Right renal cortex interstitium (tissue), 3 donors: ENCODE measurements around the gene SGPP1. TPM values are rescaled to one million over a fixed set of nuclear protein-coding genes. Genes with fewer than 3 reads are reported as not detected.
A peak's percentile ranks its signal among the peaks of the same experiment; 100 is the strongest.
"Not testable (repeated sequence)": the region's sequence is repeated elsewhere in the genome, so short reads cannot be mapped to it uniquely, and the experiment has no call there.

ENCODE experiments used
- DNase-seq, 3 donors: peaks; one replicate each; pipeline ENCODE4 v3.0.0-alpha.2; 2013; ENCODE audit warnings: low read depth in 3 of 3, low spot score in 2 of 3
- polyA plus RNA-seq, 3 donors: library from polyadenylated mRNA; unstranded; fragments of 120-200 nt; gene quantifications; one replicate each; pipeline ENCODE4 v1.2.1, GENCODE V29; 2013; ENCODE audit not compliant: insufficient read length in 3 of 3

Gene SGPP1, protein sequence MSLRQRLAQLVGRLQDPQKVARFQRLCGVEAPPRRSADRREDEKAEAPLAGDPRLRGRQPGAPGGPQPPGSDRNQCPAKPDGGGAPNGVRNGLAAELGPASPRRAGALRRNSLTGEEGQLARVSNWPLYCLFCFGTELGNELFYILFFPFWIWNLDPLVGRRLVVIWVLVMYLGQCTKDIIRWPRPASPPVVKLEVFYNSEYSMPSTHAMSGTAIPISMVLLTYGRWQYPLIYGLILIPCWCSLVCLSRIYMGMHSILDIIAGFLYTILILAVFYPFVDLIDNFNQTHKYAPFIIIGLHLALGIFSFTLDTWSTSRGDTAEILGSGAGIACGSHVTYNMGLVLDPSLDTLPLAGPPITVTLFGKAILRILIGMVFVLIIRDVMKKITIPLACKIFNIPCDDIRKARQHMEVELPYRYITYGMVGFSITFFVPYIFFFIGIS
- 10 to 100 TPM; 29.4 to 32.5 (median 31.8) TPM for polyA plus RNA-seq

DNA sequence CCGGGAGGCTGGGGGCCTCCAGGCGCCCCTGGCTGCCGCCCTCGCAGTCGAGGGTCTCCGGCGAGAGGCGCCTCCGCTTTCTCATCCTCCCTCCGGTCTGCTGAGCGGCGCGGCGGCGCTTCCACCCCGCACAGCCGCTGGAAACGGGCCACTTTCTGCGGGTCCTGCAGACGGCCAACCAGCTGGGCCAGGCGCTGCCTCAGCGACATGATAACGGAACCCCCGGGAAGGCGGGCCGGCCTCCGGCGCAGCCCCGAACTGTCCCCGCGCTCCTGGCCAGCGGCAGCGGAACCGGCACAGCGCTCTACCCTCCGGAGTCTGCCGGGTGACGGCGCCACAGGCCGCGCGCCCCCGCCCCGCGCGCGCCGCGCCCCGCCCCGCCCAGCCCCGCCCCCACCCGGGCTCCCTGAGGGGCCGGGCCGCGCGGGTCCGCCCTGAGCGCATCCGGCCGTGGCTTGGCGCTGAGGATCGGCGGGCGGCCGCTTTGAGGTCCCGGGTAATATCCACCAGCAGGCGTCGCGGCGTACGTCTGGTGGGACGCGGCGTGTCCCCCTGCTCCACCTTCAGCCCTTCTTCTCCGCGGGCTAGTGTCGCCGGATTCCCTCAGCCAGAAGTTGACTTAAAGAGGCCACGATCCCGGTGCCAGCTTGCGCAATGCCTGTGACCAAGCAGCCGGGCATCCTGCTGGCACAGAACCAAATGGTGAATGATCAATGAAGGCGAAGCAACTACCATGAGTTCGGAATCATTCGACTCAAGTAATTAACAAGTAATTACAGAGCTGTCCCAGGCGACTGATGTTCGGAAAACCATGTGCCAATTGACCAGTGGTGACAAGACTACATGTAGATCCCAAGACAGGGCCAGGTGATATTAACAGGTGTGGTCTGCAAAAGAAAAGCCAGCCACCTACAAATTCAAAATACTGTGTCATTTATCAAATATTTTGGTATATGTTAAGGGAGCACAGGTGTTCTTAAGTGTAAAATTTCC is at the start of gene SGPP1:
Gene SGPP1 (minus strand): TSS at position 330 of the 993 bp plus-strand sequence. CDS start 121 bp downstream, at position 209.
- DNase-seq, result peak; percentile 18 to 52 (median 39)

DNA sequence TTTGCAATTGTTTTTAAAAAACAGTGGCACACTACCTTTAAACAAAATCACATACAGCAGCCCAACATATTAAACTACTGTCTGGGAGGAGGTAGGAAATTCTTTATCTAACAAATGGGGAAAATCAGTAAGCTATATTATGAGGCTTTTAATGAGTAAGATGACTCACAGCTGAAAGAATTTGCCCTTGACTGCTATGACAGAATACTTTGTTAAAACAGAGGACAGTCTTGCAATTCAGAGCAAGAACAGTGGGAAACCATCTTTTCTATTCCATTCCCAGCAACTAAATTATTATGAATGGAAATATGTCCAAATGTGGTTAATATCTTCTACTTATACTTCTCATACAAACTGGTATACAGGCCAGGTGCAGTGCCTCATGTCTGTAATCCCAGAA is 49.2 kb upstream of the SGPP1 start:
- no peak for DNase-seq

DNA sequence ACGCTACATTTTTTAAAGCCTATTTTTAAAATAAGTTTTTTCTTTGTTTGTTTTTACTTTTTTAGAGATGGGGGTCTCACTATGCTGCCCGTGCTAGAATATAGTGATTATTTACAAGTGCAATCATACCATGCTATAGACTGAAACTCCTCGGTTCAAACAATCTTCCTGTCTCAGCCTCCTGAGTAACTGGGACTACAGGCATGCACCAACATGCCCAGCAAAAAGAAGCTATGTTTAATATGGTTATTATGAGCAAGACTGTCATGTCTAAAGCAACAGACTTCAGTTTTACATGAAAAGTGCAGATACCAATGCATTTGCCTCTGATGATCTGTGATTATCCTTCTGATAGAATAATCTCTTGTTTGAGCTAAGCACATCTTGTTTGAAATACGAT is 45.6 kb upstream of the SGPP1 start:
- no peak for DNase-seq

DNA sequence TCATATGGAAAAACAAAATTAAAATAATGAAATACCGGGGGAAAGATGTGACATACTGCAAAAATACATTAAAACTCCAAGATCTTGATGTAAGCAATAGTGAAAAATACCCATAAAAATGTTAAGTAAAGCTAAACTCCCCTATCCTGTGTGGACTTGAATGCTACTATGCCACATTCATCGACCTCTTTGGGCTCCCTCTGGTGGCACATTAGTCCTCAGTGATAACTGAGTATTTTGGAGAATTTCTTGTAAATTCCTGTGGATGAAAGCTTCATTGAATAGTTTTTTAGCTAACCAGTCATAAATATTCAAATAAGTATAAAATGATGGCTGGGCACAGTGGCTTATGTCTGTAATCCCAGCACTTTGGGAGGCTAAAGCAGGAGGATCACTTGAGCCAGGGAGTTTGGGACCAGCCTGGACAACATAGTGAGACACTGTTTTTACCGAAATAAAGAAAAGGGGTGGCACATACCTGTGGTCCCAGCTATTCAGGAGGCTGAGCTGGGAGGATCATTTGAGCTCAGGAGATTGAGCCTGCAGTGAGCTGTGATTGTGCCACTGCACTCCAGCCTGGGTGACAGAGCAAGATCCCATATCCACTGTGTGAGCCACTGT is 42.4 kb upstream of the SGPP1 start:
- DNase-seq, result no peak

DNA sequence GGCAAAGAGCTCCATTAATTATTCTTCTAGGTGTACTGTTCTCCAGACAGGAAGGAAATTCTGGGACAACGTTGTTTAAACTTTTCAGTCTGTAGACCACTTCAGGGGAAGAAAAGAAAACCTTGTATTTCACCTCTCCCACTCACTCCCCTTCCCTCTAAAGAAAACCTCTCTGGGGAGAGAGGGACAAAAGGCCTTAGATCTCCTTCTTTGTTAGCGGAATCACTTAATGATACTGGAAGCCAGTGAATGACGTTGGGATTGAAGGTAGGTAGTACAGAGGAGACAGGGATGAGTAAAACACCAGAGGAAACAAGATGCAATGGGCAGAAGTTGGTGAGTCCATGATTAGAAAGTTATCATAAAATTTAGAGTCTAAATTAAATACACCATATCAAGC is 38.7 kb upstream of the SGPP1 start:
- no peak for DNase-seq

DNA sequence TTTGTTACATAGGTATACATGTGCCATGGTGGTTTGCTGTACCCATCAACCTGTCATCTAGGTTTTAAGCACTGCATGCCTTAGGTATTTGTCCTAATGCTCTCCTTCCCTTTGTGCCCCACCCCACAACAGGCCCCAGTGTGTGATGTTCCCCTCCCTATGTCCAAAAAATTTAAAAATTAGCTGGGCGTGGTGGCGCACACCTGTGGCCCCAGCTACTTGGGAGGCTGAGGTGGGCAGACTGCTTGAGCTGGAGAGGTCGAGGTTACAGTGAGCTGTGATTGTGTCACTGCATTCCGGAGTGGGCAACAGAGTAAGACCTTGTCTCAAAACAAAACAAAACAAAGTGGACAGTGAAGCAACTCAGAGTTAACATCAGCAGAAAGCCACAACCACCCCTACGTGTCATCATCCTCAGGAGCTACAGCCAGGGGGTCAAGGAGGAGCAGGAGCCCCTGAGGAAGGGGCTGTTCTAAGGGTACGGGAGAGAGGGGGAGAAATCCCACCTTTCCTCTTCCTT is 36.8 kb upstream of the SGPP1 start:
- no peak for DNase-seq

DNA sequence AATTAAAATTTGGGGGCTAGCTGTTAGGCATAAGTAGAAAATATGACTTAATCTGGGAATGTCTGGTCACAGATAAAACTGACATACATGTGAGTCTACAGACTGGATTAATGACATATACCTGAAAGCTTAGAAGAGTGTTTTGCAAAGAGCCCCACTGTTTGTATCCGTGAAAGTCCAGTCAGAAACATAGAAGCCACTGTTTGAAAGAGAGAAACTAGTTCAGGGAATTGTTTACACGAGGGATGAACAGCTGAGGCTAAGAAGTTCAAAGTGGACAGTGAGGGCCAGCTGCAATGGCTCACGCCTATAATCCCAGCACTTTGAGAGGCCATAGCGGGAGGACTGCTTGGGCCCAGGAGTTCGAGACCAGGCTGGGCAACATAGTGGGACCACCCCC is 36.2 kb upstream of the SGPP1 start:
- no peak for DNase-seq

DNA sequence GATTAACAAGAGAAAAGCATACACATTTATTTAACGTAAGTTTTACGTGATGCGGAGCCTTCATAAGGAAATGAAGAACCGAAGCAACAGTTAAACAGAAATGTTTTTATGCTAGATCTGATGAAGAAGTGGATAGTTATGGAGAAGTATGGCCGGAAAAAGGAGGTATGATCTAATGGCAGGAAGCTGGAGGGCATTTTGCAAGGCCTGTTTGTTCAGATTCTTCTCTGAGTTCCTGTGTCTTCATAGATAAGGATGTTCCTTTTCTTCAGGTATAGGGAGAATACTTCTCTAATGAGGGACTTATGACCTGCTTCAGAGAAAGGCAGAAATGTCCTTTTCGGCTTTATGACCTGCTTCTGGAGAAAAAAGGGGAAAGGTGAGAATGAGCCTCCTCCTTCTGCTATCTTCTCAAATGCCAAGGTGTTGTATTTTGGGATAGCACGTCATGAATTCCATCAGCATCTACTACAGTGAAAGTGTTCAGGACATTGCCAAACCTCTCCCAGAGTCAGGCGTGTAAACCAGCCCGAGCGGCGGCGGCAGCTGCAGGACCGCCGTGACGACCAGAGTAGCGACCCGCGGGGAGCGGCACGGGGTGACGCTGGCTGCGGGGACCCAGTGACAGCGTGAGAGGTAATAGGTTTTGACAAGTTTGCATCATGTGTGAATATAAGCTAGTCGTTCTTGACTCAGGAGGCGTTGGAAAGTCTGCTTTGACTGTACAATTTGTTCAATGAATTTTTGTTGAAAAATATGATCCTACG is 33.7 kb upstream of the SGPP1 start:
- no peak for DNase-seq

DNA sequence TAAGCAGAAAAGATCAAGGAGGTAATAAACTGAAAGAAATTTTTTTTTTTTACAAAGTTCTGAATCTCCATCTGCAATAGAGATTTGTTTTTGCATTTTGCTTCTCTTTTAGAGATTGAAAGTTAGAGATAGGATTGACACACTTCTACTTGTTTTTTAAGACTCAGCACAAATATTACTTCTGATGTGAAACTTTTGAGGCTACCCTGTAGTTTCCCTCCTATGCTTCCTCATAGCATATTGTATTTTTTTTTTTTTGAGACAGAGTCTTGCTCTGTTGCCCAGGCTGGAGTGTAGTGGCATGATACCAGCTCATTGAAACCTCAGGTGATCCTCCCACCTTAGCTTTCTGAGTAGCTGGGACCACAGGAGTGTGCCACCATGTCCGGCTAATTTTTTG is 32.1 kb upstream of the SGPP1 start:
- no peak for DNase-seq

DNA sequence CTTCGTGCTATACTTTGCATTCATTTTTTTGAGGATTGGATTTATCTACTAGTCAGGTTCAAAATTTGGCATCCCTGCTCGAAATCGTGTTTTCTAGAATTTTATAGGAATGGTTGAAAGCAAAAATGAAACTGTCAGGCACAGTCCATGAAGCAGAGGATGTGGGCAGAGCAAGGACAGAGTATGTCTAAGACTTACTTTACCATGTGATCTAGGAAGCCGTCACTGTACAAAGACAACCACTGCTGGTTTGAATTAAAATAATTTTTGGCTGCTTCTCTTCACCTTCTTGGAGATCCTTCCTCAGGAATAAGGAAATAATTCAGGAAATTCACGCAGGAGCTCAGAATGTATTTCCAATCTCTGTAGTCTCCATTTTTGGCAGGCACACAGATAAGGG is 31.6 kb upstream of the SGPP1 start:
- no peak for DNase-seq

DNA sequence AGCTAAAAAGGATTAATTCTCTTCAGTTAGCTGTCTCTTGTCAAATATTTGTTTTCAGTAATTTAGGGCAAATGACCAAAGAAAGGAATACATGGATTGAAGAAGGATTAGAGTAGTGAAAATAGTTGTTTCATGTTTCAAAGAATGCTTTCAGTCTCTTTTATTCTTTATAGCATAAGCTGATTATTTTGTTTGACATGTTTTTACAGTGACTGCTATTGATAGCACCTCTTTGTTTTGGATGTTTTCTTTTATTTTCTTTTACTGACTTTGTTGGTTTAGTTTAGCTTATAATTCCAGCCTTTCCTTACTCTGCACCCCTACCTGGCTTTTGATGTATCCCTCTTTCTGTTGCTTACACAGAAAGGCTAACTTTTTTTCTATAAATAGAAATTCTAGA is 29.3 kb upstream of the SGPP1 start:
- DNase-seq, result no peak

DNA sequence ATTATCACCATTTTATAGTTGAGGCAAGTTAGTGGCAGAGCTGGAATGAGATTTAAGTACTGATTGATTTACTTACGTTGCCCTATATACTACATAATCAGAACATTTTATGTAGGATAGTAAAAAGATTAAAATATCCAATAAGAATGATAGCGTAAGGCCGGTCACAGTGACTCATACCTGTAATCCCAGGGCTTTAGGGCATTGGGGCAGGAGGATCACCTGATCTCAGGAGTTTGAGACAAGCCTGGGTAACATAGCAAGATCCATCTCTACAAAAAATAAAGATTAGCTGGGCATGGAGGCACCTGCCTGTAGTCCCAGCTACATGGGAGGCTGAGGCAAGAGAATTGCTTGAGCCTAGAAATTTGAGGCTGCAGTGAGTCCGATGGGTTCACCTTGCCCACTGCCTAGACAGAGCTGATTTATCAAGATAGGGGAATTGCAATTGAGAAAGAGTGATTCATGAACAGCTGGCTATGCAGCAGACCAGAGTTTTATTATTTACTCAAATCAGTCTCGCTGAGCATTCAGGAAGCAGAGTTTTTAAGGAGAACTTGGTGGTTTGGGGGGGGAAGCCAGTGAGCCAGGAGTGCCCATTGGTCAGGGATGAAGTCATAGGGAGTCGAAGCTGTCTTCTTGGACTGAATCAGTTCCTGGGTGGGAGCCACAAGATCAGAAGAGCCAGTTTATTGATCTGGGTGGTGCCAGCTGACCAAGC is 24.7 kb upstream of the SGPP1 start:
- DNase-seq, result no peak

DNA sequence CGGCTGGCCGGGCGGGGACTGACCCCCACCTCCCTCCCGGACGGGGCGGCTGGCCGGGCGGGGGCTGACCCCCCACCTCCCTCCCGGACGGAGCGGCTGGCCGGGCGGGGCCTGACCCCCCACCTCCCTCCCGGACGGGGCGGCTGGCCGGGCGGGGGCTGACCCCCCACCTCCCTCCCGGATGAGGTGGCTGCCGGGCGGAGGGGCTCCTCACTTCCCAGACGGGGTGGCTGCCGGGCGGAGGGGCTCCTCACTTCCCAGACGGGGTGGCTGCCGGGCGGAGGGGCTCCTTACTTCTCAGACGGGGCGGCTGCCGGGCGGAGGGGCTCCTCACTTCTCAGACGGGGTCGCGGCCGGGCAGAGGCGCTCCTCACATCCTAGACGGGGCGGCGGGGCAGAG is 23.2 kb upstream of the SGPP1 start:
- not testable (repeated sequence) for DNase-seq

DNA sequence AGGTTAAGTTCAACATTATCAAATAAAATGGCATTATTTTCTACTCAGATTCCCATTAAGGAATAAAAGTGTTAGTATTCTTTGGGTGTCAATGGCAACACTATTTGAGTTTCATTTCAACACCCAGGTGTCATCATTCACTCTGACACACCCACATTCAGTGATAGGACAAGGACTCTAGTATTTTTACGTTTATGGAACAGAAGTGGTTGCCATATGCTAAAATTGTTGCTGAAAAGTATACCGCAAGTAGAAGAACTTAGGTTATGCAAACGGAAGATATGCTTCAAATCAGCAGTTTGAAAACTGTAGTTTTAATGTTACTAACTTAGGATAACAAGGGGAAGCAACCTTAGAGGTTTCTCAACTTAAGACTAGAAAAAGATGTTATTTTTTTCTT is 20.0 kb upstream of the SGPP1 start:
- no peak for DNase-seq

DNA sequence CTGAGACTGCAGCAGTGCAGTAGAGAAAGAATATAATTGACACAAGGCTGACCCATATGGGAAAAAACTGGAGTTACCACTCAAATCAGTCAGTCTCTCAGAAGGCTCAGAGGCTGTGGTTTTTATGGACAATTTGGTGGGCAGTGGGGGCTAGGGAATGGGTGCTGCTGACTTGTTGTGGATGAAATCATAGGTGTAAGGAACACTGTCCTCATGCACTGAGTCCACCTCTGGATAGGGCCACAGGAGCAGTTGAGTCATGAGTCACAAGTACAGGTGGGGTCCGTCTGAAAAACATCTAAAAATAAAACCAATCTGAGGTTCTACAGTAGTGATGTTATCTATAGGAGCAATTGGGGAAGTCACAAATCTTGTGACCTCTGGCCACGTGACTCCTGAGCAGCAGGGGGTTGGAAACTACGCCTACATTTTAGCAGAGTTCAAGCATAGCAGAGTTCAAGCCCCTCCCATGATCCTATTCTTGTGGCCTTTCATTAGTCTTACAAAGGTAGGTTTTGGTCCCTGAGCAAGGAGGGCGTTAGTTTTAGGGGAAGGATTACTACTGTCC is 18.1 kb upstream of the SGPP1 start:
- no peak for DNase-seq

DNA sequence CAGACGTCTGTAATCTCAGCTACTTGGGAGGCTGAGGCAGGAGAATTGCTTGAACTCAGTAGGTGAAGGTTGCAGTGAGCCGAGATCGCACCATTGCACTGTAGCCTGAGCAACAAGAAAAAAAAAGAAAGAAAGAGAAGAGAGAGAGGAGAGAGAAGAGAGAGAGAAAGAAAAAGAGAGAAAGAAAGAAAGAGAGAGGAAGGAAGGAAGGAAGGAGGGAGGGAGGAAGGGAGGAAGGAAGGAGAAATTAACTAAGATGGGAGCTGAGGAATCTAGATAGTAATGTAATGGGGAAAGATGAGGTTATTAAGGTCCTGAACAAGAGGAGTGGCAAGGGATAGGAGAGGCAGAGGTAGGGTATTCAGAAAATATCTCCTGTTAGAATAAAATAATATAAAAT is 17.4 kb upstream of the SGPP1 start:
- DNase-seq, result no peak

DNA sequence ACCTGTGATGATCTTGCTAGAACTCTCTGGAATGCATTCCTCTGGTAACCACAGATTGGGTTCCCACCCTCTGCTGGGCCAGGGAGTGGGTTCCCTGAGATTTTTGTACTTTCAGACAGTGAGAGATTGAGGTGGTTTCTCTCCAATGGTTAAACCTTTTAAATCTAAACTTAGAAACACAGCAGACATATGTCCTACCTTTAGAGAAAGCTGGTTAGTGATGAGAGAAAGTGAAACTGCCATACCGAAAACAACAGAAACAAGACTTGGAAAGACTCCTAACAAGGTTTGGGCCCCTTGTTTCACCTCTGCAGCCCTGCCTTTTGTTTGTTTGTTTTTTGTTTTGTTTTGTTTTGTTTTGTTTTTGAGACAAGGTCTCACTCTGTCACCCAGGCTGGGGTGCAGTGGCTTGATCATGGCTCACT is 9.7 kb upstream of the SGPP1 start:
- no peak for DNase-seq

DNA sequence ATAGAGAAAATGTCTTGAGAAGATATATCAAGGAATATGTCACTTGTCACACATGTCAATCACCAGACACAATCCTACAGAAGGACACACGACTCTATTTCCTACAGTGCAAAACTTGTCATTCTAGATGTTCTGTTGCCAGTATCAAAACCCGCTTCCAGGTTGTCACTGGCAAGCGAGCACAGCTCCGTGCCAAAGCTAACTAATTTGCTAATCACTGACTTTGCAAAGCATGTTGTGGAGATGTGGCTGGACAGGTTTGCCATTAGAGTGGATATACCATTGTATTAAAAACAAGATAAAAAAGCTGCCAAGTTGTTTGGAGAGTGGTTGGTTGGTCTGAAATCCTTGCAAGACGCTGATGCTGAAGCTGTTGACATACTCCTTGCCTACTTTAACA is 7.9 kb upstream of the SGPP1 start:
- no peak for DNase-seq

DNA sequence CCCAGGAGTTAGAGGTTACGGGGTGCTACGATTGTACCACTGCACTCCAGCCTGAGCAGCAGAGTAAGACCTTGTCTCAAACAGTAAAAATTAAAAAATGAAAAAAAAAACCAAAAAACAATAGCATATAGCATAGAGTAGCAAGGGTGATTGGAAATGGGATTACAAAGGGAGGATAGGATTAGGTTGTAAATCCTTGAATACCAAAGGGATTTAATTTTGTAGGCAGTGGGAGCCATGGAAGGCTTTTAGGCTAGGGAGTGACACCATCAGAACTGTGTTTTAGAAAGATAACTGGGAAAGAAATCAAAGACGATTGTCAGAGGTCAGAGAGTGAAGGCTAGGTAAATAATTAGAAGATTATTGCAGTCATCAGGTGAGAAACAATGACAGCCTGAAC is 2.8 kb upstream of the SGPP1 start:
- DNase-seq, result no peak
